GM23248 (cell line): Measurements from ENCODE around the gene PLBD2.

Experiments
- EZH2 ChIP-seq: fragments of 200-600 bp; sonication (generic); IDR thresholded peaks from 2 replicates; pipeline ENCODE4 v1.6.1; 2018; ENCODE audit warnings: antibody characterized with exemption, mild to moderate bottlenecking; ENCODE audit not compliant: insufficient read depth, poor library complexity, severe bottlenecking
- EZH2phosphoT487 ChIP-seq: fragments of 200-600 bp; sonication (generic); IDR thresholded peaks from 2 replicates; pipeline ENCODE4 v1.6.1; 2018; ENCODE audit warnings: antibody characterized with exemption, moderate library complexity, mild to moderate bottlenecking, low read depth; ENCODE audit not compliant: insufficient read depth

GRCh38 chr12:113387631-113388030 lies 29.2 kb downstream of the PLBD2 start:
- no peak for TF ChIP-seq EZH2
- no peak for TF ChIP-seq EZH2phosphoT487
